HFFc6 (cell line): ENCODE results near the gene LRRC14B. TPM values are rescaled to one million over a fixed set of nuclear protein-coding genes. Genes with fewer than 3 reads are reported as not detected.

Experiments used
- DNase-seq: peaks from one replicate; pipeline ENCODE4 v3.0.0-alpha.2; 2018
- H3K27ac Mint-ChIP-seq: 2 replicates; pipeline ENCODE4 v1.8.0; 2020; ENCODE audit warnings: mild to moderate bottlenecking, mixed read lengths
- H3K27me3 Mint-ChIP-seq: 2 replicates; pipeline ENCODE4 v1.8.0; 2021; ENCODE audit warnings: mild to moderate bottlenecking, moderate library complexity, mixed read lengths; ENCODE audit not compliant: insufficient read depth
- H3K36me3 Mint-ChIP-seq: 2 replicates; pipeline ENCODE4 v1.8.0; 2021; ENCODE audit warnings: low read depth, mixed read lengths
- H3K4me1 Mint-ChIP-seq: 2 replicates; pipeline ENCODE4 v1.8.0; 2020; ENCODE audit warnings: low read depth, mixed read lengths
- H3K4me3 Mint-ChIP-seq: 2 replicates; pipeline ENCODE4 v1.8.0; 2020; ENCODE audit warnings: mild to moderate bottlenecking, moderate library complexity, mixed read lengths
- H3K9me3 Mint-ChIP-seq: 2 replicates; pipeline ENCODE4 v1.8.0; 2020; ENCODE audit warnings: mild to moderate bottlenecking, mixed read lengths
- total RNA-seq, 6 experiments: library from RNA; stranded (reverse); fragmentation: NEBNext Ultra II Directional; extraction: Animal tissue kit (Norgen Biotek cat#: 25700); gene quantifications; 2 replicates in 1 of 6; 3 replicates in 5 of 6; pipeline ENCODE4 v1.2.3, GENCODE V29; 2021
- TF ChIP-seq, protein P1 (sequence below): fragments of 200-600 bp; sonication (generic); IDR thresholded peaks from 2 replicates; pipeline ENCODE4 v1.5.0; 2021; ENCODE audit warnings: antibody characterized with exemption, mild to moderate bottlenecking

Gene LRRC14B
- total RNA-seq, 6 experiments from 2014 or later: not detected

DNA sequence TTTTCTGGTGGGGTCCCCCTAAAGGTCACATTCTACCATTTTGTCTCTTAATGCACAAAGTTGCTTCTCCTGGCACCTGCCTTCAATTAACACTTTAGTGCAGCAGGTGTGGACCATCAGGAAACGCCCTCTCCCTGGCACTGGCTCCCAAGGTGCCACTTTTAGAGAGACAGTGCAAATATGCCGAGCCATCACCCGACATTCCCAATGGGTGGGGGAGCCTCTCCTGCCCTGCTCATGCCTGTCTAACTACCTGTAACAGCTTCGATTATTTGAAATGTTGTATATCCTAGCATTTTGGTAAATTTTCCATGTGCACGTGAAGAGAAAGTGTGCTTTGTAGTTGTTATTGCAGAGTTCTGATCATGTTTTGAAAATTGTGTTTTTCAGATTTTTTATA, 13.2 kb upstream of the LRRC14B start:
- H3K27ac Mint-ChIP-seq: no peak overlapping the region
- H3K4me1 Mint-ChIP-seq: peaks cover 7% of the 10 kb centered on the region; the same call in 1 of the 2 replicates
- TF ChIP-seq, protein P1, sequence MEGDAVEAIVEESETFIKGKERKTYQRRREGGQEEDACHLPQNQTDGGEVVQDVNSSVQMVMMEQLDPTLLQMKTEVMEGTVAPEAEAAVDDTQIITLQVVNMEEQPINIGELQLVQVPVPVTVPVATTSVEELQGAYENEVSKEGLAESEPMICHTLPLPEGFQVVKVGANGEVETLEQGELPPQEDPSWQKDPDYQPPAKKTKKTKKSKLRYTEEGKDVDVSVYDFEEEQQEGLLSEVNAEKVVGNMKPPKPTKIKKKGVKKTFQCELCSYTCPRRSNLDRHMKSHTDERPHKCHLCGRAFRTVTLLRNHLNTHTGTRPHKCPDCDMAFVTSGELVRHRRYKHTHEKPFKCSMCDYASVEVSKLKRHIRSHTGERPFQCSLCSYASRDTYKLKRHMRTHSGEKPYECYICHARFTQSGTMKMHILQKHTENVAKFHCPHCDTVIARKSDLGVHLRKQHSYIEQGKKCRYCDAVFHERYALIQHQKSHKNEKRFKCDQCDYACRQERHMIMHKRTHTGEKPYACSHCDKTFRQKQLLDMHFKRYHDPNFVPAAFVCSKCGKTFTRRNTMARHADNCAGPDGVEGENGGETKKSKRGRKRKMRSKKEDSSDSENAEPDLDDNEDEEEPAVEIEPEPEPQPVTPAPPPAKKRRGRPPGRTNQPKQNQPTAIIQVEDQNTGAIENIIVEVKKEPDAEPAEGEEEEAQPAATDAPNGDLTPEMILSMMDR: no peak
- H3K4me3 Mint-ChIP-seq: no peak overlapping the region
- H3K27me3 Mint-ChIP-seq: peaks cover 11% of the 10 kb centered on the region
- H3K36me3 Mint-ChIP-seq: no peaks in the 10 kb centered on the region
- H3K9me3 Mint-ChIP-seq: no peaks in the 10 kb centered on the region
- no peak for DNase-seq

DNA sequence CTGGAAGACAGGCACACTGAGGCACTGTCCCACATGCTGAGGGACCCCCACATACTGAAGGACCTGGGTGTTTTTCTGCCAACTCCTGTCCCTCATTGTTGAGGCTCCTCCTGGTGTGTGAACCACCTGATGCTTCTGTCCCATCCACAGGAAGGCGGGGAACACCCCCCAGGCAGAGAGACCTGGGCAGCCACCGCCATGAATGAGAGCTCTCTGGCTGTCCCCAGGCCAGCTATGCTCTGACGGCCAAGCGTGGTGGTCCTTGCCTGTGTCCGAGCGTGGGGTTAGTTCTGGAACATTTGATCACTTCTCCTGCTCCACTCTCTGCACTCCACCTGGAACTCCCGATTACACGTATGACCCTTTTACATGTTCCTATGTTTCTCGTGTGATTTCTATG, 11.9 kb upstream of the LRRC14B start:
- TF ChIP-seq, protein P1: no peak
- H3K27me3 Mint-ChIP-seq: peaks cover 10% of the 10 kb centered on the region
- no peaks in the 10 kb centered on the region for H3K9me3 Mint-ChIP-seq
- H3K4me3 Mint-ChIP-seq: no peak overlapping the region
- DNase-seq: no peak
- H3K36me3 Mint-ChIP-seq: no peaks in the 10 kb centered on the region
- H3K27ac Mint-ChIP-seq: no peak overlapping the region
- peaks cover 12% of the 10 kb centered on the region for H3K4me1 Mint-ChIP-seq

DNA sequence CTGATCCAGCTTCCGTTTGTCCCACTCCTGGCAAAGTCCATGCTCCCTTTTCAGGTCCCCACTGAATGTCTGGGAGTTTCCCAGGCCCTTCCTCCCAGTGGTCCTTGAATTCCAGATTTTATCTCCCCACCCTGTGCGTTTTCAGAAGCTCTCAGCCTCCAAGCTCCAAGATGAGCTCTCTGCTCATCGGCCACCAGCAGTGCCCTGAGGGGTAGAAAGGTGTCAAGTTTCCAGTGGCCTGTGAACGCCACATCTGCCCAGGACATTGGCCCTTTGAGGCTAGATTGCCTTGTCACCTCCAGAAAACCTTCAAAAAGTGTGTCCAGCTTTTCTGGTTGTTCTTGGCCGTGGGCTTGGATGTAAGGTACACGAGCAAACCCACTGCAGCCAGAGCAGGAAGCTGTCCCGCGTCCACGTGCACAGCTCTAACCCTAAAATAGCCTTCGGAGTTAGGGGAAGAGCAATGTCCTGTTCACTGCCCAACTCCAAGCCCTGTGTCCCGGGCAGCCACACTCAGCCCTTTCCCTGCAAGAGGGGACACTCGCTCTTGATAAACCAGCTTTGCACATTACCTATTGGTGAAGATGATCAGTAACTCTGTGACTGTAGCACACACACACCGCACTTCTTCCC, 10.9 kb upstream of the LRRC14B start:
- Mint-ChIP-seq H3K9me3 (no peaks in the 10 kb centered on the region), H3K4me3 (no peak overlapping the region), H3K27ac (no peak overlapping the region), H3K4me1 (peaks cover 12% of the 10 kb centered on the region), H3K36me3 (no peaks in the 10 kb centered on the region), H3K27me3 (peaks cover 13% of the 10 kb centered on the region)
- DNase-seq: no peak
- TF ChIP-seq, protein P1: no peak

DNA sequence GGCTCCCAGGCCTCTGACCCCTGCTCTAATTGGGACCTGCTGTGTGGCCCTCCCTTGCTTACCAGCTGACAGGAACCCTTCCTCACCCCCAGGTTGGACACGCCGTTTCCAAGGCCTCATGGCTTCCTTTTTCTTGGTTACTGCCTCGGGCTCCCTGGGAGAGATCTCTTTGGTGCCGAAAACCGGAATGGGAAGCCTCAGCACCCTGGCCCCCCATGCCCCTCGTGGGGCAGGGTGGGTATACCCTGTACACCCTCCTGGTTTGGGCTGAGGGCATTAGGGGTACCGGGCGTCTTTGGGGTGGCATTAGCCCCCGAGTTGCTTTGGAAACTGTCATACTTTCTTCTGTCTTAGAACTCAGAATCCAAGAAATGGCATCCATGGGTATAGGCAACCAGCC, 10.1 kb upstream of the LRRC14B start:
- peaks cover 11% of the 10 kb centered on the region for H3K4me1 Mint-ChIP-seq
- H3K4me3 Mint-ChIP-seq: no peak overlapping the region
- peaks cover 13% of the 10 kb centered on the region for H3K27me3 Mint-ChIP-seq
- TF ChIP-seq, protein P1: no peak
- no peak for DNase-seq
- no peaks in the 10 kb centered on the region for H3K9me3 Mint-ChIP-seq
- no peak overlapping the region for H3K27ac Mint-ChIP-seq
- H3K36me3 Mint-ChIP-seq: no peaks in the 10 kb centered on the region

DNA sequence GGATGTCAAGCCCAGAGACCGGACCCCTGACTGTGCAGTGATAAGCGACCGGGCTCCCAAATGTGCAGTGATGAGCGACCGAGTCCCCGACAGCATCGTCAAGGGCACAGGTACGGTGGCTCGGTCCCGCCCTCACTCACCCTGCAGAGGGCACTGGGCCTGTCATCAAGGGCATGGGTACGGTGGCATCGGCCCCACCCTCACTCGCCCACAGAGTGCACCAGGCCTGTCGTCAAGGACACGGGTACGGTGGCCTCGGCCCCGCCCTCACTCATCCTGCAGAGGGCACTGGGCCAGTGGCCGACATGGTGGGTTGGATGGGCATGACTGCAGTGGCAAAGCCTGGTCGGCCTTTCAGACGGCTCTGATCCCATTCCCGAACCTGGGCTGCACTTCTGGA, 9.7 kb upstream of the LRRC14B start:
- H3K9me3 Mint-ChIP-seq: no peaks in the 10 kb centered on the region
- DNase-seq: no peak
- TF ChIP-seq, protein P1: no peak
- H3K27me3 Mint-ChIP-seq: peaks cover 13% of the 10 kb centered on the region
- peaks cover 7% of the 10 kb centered on the region for H3K4me1 Mint-ChIP-seq
- H3K4me3 Mint-ChIP-seq: no peak overlapping the region
- H3K36me3 Mint-ChIP-seq: no peaks in the 10 kb centered on the region
- no peak overlapping the region for H3K27ac Mint-ChIP-seq
